HepG2 (cell line): Measurements from ENCODE around the gene TCAP. TPM values are rescaled to one million over a fixed set of nuclear protein-coding genes. Genes with fewer than 3 reads are reported as not detected.
A peak's percentile ranks its signal among the peaks of the same experiment; 100 is the strongest.

Source experiments
- CBX1 ChIP-seq: IDR thresholded peaks from one replicate; pipeline ENCODE4 v1.6.1; 2016; ENCODE audit warnings: antibody characterized with exemption, low read depth
- GFI1 ChIP-seq: sonication (generic); formaldehyde crosslinking; IDR thresholded peaks from 2 replicates; pipeline ENCODE4 v1.5.0; 2020; ENCODE audit warnings: missing genetic modification reagents, mild to moderate bottlenecking, borderline replicate concordance
- ISX ChIP-seq: sonication (generic); formaldehyde crosslinking; conservative IDR thresholded peaks from 2 replicates; pipeline ENCODE4 v1.5.0; 2020; ENCODE audit warnings: missing genetic modification reagents
- KDM2A ChIP-seq: sonication (generic); formaldehyde crosslinking; IDR thresholded peaks from 2 replicates; pipeline ENCODE4 v1.4.0; 2020; ENCODE audit warnings: low read depth, missing genetic modification reagents, borderline replicate concordance
- MTERF4 ChIP-seq: sonication (generic); formaldehyde crosslinking; IDR thresholded peaks from 2 replicates; pipeline ENCODE4 v1.8.0; 2023; ENCODE audit warnings: mild to moderate bottlenecking, missing genetic modification reagents
- NFE2 ChIP-seq: sonication (generic); formaldehyde crosslinking; IDR thresholded peaks from 2 replicates; pipeline ENCODE4 v1.4.0; 2020; ENCODE audit warnings: missing genetic modification reagents
- TOE1 ChIP-seq: sonication (generic); formaldehyde crosslinking; IDR thresholded peaks from 2 replicates; pipeline ENCODE4 v1.4.0; 2020; ENCODE audit warnings: mild to moderate bottlenecking, missing genetic modification reagents
- ZNF180 ChIP-seq: sonication (generic); formaldehyde crosslinking; IDR thresholded peaks from 2 replicates; pipeline ENCODE4 v1.4.0; 2020; ENCODE audit warnings: low read depth, missing genetic modification reagents, borderline replicate concordance
- ZNF780A ChIP-seq: sonication (generic); formaldehyde crosslinking; IDR thresholded peaks from 2 replicates; pipeline ENCODE4 v1.8.0; 2022; ENCODE audit warnings: mild to moderate bottlenecking, missing genetic modification reagents, moderate library complexity
- ZSCAN21 ChIP-seq: sonication (generic); formaldehyde crosslinking; IDR thresholded peaks from 2 replicates; pipeline ENCODE4 v1.8.0; 2022; ENCODE audit warnings: mild to moderate bottlenecking, missing genetic modification reagents, moderate library complexity, borderline replicate concordance
- polyA plus RNA-seq, 8 experiments: library from polyadenylated mRNA; depleted of rRNA in 3 of 8; stranded (reverse) in 7 of 8; unstranded in 1 of 8; fragments of >200 nt; fragmentation: Illumina TruSeq in 4 of 8; extraction: Trizol in 4 of 8; gene quantifications; 2 replicates each; pipeline versions ENCODE4 v1.2.1 to v1.2.3, GENCODE V29; 2011 to 2016; ENCODE audit warnings: low read depth in 4 of 8, missing spikeins in 1 of 8, mixed read lengths in 1 of 8; ENCODE audit not compliant: insufficient read depth in 1 of 8
- total RNA-seq, 5 experiments: library from RNA; depleted of rRNA; stranded (reverse); fragments of >200 nt; fragmentation: Illumina TruSeq; extraction: Trizol; gene quantifications; 2 replicates each; pipeline ENCODE4 v1.2.3, GENCODE V29; 2016; ENCODE audit warnings: low read depth in 1 of 5
- TF ChIP-seq, protein P1 (sequence below): sonication (generic); formaldehyde crosslinking; IDR thresholded peaks from 2 replicates; pipeline ENCODE4 v1.5.1; 2020; ENCODE audit warnings: mild to moderate bottlenecking, missing genetic modification reagents, moderate library complexity
- TF ChIP-seq, protein P2 (sequence below): sonication (generic); formaldehyde crosslinking; IDR thresholded peaks from one replicate; pipeline ENCODE4 v1.5.1; 2020; ENCODE audit warnings: mild to moderate bottlenecking, missing genetic modification reagents; ENCODE audit errors: not compliant biosample characterization
- TF ChIP-seq, protein P3 (sequence below): sonication (generic); formaldehyde crosslinking; IDR thresholded peaks from 2 replicates; pipeline ENCODE4 v1.5.1; 2020; ENCODE audit warnings: mild to moderate bottlenecking, moderate library complexity, missing genetic modification reagents

Gene TCAP
- total and polyA plus RNA-seq, 2 of the 13 experiments (the other 11 are each of a cell fraction or from before 2014, with no cell fraction given): 0.24 to 0.65 TPM

GRCh38 chr17:39667945-39668924 lies 3.1 kb downstream of the TCAP start, which contains the start of gene PNMT (continued):
- TF ChIP-seq CBX1: peak; percentile 50
- no peak for TF ChIP-seq GFI1
- TF ChIP-seq ZSCAN21: 0 out of 2 replicates have a peak, but pooled peaks have one; percentile 47
- 0 out of 2 replicates have a peak, but pooled peaks have one; percentile 78 for TF ChIP-seq TOE1
- no peak for TF ChIP-seq ISX
- TF ChIP-seq, protein P1, sequence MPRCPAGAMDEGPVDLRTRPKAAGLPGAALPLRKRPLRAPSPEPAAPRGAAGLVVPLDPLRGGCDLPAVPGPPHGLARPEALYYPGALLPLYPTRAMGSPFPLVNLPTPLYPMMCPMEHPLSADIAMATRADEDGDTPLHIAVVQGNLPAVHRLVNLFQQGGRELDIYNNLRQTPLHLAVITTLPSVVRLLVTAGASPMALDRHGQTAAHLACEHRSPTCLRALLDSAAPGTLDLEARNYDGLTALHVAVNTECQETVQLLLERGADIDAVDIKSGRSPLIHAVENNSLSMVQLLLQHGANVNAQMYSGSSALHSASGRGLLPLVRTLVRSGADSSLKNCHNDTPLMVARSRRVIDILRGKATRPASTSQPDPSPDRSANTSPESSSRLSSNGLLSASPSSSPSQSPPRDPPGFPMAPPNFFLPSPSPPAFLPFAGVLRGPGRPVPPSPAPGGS (CRISPR knock-in tag): peak; percentile 96; the same call in 1 of the 2 replicates
- TF ChIP-seq, protein P2, sequence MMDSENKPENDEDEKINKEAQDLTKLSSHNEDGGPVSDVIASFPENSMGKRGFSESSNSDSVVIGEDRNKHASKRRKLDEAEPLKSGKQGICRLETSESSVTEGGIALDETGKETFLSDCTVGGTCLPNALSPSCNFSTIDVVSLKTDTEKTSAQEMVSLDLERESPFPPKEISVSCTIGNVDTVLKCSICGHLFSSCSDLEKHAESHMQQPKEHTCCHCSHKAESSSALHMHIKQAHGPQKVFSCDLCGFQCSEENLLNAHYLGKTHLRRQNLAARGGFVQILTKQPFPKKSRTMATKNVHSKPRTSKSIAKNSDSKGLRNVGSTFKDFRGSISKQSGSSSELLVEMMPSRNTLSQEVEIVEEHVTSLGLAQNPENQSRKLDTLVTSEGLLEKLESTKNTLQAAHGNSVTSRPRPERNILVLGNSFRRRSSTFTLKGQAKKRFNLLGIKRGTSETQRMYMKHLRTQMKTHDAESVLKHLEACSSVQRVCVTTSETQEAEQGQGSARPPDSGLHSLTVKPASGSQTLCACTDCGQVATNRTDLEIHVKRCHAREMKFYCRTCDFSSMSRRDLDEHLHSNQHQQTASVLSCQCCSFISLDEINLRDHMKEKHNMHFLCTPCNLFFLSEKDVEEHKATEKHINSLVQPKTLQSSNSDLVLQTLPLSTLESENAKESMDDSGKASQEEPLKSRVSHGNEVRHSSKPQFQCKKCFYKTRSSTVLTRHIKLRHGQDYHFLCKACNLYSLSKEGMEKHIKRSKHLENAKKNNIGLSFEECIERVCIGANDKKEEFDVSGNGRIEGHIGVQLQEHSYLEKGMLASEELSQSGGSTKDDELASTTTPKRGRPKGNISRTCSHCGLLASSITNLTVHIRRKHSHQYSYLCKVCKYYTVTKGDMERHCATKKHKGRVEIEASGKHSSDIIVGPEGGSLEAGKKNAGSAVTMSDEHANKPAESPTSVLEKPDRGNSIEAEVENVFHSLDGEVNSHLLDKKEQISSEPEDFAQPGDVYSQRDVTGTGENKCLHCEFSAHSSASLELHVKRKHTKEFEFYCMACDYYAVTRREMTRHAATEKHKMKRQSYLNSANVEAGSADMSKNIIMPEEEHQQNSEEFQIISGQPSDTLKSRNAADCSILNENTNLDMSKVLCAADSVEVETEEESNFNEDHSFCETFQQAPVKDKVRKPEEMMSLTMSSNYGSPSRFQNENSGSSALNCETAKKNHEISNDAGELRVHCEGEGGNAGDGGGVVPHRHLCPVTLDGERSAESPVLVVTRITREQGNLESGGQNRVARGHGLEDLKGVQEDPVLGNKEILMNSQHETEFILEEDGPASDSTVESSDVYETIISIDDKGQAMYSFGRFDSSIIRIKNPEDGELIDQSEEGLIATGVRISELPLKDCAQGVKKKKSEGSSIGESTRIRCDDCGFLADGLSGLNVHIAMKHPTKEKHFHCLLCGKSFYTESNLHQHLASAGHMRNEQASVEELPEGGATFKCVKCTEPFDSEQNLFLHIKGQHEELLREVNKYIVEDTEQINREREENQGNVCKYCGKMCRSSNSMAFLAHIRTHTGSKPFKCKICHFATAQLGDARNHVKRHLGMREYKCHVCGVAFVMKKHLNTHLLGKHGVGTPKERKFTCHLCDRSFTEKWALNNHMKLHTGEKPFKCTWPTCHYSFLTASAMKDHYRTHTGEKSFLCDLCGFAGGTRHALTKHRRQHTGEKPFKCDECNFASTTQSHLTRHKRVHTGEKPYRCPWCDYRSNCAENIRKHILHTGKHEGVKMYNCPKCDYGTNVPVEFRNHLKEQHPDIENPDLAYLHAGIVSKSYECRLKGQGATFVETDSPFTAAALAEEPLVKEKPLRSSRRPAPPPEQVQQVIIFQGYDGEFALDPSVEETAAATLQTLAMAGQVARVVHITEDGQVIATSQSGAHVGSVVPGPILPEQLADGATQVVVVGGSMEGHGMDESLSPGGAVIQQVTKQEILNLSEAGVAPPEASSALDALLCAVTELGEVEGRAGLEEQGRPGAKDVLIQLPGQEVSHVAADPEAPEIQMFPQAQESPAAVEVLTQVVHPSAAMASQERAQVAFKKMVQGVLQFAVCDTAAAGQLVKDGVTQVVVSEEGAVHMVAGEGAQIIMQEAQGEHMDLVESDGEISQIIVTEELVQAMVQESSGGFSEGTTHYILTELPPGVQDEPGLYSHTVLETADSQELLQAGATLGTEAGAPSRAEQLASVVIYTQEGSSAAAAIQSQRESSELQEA (CRISPR knock-in tag): peak; percentile 73
- TF ChIP-seq ZNF180 (CRISPR knock-in tag): no peak
- TF ChIP-seq ZNF780A (CRISPR knock-in tag): no peak
- TF ChIP-seq NFE2 (CRISPR knock-in tag): no peak
- TF ChIP-seq MTERF4 (CRISPR knock-in tag): no peak
- TF ChIP-seq, protein P3, sequence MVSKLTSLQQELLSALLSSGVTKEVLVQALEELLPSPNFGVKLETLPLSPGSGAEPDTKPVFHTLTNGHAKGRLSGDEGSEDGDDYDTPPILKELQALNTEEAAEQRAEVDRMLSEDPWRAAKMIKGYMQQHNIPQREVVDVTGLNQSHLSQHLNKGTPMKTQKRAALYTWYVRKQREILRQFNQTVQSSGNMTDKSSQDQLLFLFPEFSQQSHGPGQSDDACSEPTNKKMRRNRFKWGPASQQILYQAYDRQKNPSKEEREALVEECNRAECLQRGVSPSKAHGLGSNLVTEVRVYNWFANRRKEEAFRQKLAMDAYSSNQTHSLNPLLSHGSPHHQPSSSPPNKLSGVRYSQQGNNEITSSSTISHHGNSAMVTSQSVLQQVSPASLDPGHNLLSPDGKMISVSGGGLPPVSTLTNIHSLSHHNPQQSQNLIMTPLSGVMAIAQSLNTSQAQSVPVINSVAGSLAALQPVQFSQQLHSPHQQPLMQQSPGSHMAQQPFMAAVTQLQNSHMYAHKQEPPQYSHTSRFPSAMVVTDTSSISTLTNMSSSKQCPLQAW (CRISPR knock-in tag): peak; percentile 60; the same call in 1 of the 2 replicates
- peak; percentile 98 for TF ChIP-seq KDM2A (CRISPR knock-in tag)
